H9 (cell line): ENCODE measurements around the gene PKN3. TPM values are rescaled to one million over a fixed set of nuclear protein-coding genes. Genes with fewer than 3 reads are reported as not detected.
A peak's percentile ranks its signal among the peaks of the same experiment; 100 is the strongest.

ENCODE experiments used
- DNase-seq: peaks from one replicate; pipeline ENCODE4 v3.0.0-alpha.2; 2017
- H2AFZ ChIP-seq: one replicate; pipeline ENCODE4 v1.6.1; 2013; ENCODE audit warnings: mild to moderate bottlenecking, low read length, control low read depth, moderate library complexity
- H2AK5ac ChIP-seq: 2 replicates; pipeline ENCODE4 v1.6.1; 2013; ENCODE audit warnings: low read length, control low read depth, mixed read lengths; ENCODE audit not compliant: insufficient read length
- H2BK120ac ChIP-seq: one replicate; pipeline ENCODE4 v1.6.1; 2013; ENCODE audit warnings: low read depth, mild to moderate bottlenecking, low read length, control low read depth, inconsistent platforms; ENCODE audit not compliant: poor library complexity, severe bottlenecking
- H2BK12ac ChIP-seq: 2 replicates; pipeline ENCODE4 v1.6.1; 2013; ENCODE audit warnings: low read length, control low read depth, mixed read lengths, low read depth; ENCODE audit not compliant: insufficient read length
- H2BK15ac ChIP-seq: 2 replicates; pipeline ENCODE4 v1.6.1; 2013; ENCODE audit warnings: low read depth, low read length, control low read depth
- H2BK20ac ChIP-seq: one replicate; pipeline ENCODE4 v1.6.1; 2013; ENCODE audit warnings: low read depth, mild to moderate bottlenecking, low read length, control low read depth, inconsistent platforms; ENCODE audit not compliant: poor library complexity, severe bottlenecking
- H2BK5ac ChIP-seq: 2 replicates; pipeline ENCODE4 v1.6.1; 2013; ENCODE audit warnings: low read length, control low read depth, mixed read lengths; ENCODE audit not compliant: insufficient read length
- H3K14ac ChIP-seq: 2 replicates; pipeline ENCODE4 v1.6.1; 2013; ENCODE audit warnings: low read length, control low read depth; ENCODE audit not compliant: insufficient read depth
- H3K18ac ChIP-seq: 2 replicates; pipeline ENCODE4 v1.6.1; 2013; ENCODE audit warnings: low read depth, mild to moderate bottlenecking, mixed read lengths, low read length, control low read depth; ENCODE audit not compliant: insufficient read length
- H3K23ac ChIP-seq: 2 replicates; pipeline ENCODE4 v1.6.1; 2013; ENCODE audit warnings: low read length, control low read depth, mixed read lengths, low read depth; ENCODE audit not compliant: insufficient read length
- H3K23me2 ChIP-seq: 2 replicates; pipeline ENCODE4 v1.6.1; 2013; ENCODE audit warnings: low read depth, mild to moderate bottlenecking, mixed read lengths, low read length, control low read depth; ENCODE audit not compliant: insufficient read length, poor library complexity, severe bottlenecking
- H3K27ac ChIP-seq: 2 replicates; pipeline ENCODE4 v1.5.1; 2013; ENCODE audit warnings: low read length, control low read depth, mixed read lengths, low read depth; ENCODE audit not compliant: insufficient read length
- H3K27me3 ChIP-seq: 2 replicates; pipeline ENCODE4 v1.6.1; 2013; ENCODE audit warnings: low read length, control low read depth, inconsistent platforms; ENCODE audit not compliant: insufficient read depth
- H3K4ac ChIP-seq: 2 replicates; pipeline ENCODE4 v1.6.1; 2013; ENCODE audit warnings: low read depth, mild to moderate bottlenecking, control low read depth, inconsistent platforms, low read length, moderate library complexity
- H3K4me1 ChIP-seq: 2 replicates; pipeline ENCODE4 v1.6.1; 2013; ENCODE audit warnings: low read length, control low read depth, inconsistent platforms; ENCODE audit not compliant: insufficient read depth
- H3K4me2 ChIP-seq: 2 replicates; pipeline ENCODE4 v1.6.1; 2013; ENCODE audit warnings: low read length, control low read depth, mixed read lengths; ENCODE audit not compliant: insufficient read length, insufficient read depth
- H3K56ac ChIP-seq: 2 replicates; pipeline ENCODE4 v1.6.1; 2013; ENCODE audit warnings: low read depth, mild to moderate bottlenecking, mixed read lengths, low read length, control low read depth; ENCODE audit not compliant: insufficient read length
- H3K79me1 ChIP-seq: 2 replicates; pipeline ENCODE4 v1.6.1; 2013; ENCODE audit warnings: low read depth, mild to moderate bottlenecking, moderate library complexity, low read length, control low read depth, inconsistent platforms; ENCODE audit not compliant: insufficient read depth, poor library complexity, severe bottlenecking
- H3K79me2 ChIP-seq: 2 replicates; pipeline ENCODE4 v1.6.1; 2013; ENCODE audit warnings: low read length, control low read depth, inconsistent platforms; ENCODE audit not compliant: insufficient read depth
- H3K9ac ChIP-seq: 2 replicates; pipeline ENCODE4 v1.6.1; 2013; ENCODE audit warnings: low read length, control low read depth, mixed read lengths; ENCODE audit not compliant: insufficient read length; ENCODE audit errors: extremely low read depth
- H3K9me3 ChIP-seq: one replicate; pipeline ENCODE4 v1.6.1; 2013; ENCODE audit warnings: low read depth, low read length, inconsistent platforms; ENCODE audit not compliant: control insufficient read depth
- H3T11ph ChIP-seq: one replicate; pipeline ENCODE4 v1.6.1; 2013; ENCODE audit warnings: mild to moderate bottlenecking, low read length, control low read depth, inconsistent platforms
- H4K20me1 ChIP-seq: one replicate; pipeline ENCODE4 v1.6.1; 2013; ENCODE audit not compliant: control insufficient read depth, insufficient read length, insufficient read depth
- H4K5ac ChIP-seq: 2 replicates; pipeline ENCODE4 v1.6.1; 2013; ENCODE audit warnings: low read depth, mild to moderate bottlenecking, mixed read lengths, low read length, control low read depth; ENCODE audit not compliant: insufficient read length
- H4K8ac ChIP-seq: replicated peaks from 2 replicates; pipeline ENCODE4 v1.6.1; 2013; ENCODE audit warnings: low read length, control low read depth, mixed read lengths, low read depth; ENCODE audit not compliant: insufficient read length
- H4K91ac ChIP-seq: 2 replicates; pipeline ENCODE4 v1.6.1; 2013; ENCODE audit warnings: low read depth, mild to moderate bottlenecking, moderate library complexity, mixed read lengths, low read length, control low read depth; ENCODE audit not compliant: insufficient read length
- H3K27ac Mint-ChIP-seq, 3 experiments: 2 replicates in 2 of 3; 3 replicates in 1 of 3; pipeline ENCODE4 v1.8.0; 2020 to 2021; ENCODE audit warnings: mixed read lengths in 3 of 3, mild to moderate bottlenecking in 1 of 3, moderate library complexity in 1 of 3
- H3K27me3 Mint-ChIP-seq: 2 replicates; pipeline ENCODE4 v1.8.0; 2021; ENCODE audit warnings: low read depth, mild to moderate bottlenecking, moderate library complexity, mixed read lengths
- H3K36me3 Mint-ChIP-seq, 3 experiments: 2 replicates in 2 of 3; 3 replicates in 1 of 3; pipeline ENCODE4 v1.8.0; 2020 to 2021; ENCODE audit warnings: low read depth in 3 of 3, mixed read lengths in 3 of 3; ENCODE audit not compliant: insufficient read depth in 1 of 3
- H3K4me1 Mint-ChIP-seq, 2 experiments: 2 replicates each; pipeline ENCODE4 v1.8.0; 2020; ENCODE audit warnings: mixed read lengths in 2 of 2
- H3K4me3 Mint-ChIP-seq, 2 experiments: 2 replicates in 1 of 2; 3 replicates in 1 of 2; pipeline ENCODE4 v1.8.0; 2020 to 2021; ENCODE audit warnings: mild to moderate bottlenecking in 2 of 2, mixed read lengths in 2 of 2, moderate library complexity in 1 of 2
- H3K9me3 Mint-ChIP-seq, 2 experiments: 2 replicates in 1 of 2; 3 replicates in 1 of 2; pipeline ENCODE4 v1.8.0; 2020; ENCODE audit warnings: mild to moderate bottlenecking in 2 of 2, mixed read lengths in 2 of 2, moderate library complexity in 1 of 2
- WGBS: extraction: QIAGEN DNeasy Blood & Tissue Kit; methylation state at CpG from one replicate; pipeline ENCODE4 v1.1.7; 2013; ENCODE audit warnings: missing lambda C conversion rate, low lambda C conversion rate, mixed read lengths; ENCODE audit not compliant: insufficient read length; ENCODE audit errors: extremely low coverage; 5-methylcytosine and 5-hydroxymethylcytosine counted together
- total RNA-seq: library from RNA; stranded (reverse); gene quantifications from 2 replicates; pipeline ENCODE4 v1.2.1, GENCODE V29; 2021
- TF ChIP-seq, protein P1 (sequence below): fragments of 200-600 bp; sonication (generic); conservative IDR thresholded peaks from 3 replicates; pipeline ENCODE4 v1.8.0; 2021; ENCODE audit warnings: antibody characterized with exemption, mild to moderate bottlenecking

PKN3 gene
- total RNA-seq, 1 experiment from 2014 or later = 25.0 TPM

DNA sequence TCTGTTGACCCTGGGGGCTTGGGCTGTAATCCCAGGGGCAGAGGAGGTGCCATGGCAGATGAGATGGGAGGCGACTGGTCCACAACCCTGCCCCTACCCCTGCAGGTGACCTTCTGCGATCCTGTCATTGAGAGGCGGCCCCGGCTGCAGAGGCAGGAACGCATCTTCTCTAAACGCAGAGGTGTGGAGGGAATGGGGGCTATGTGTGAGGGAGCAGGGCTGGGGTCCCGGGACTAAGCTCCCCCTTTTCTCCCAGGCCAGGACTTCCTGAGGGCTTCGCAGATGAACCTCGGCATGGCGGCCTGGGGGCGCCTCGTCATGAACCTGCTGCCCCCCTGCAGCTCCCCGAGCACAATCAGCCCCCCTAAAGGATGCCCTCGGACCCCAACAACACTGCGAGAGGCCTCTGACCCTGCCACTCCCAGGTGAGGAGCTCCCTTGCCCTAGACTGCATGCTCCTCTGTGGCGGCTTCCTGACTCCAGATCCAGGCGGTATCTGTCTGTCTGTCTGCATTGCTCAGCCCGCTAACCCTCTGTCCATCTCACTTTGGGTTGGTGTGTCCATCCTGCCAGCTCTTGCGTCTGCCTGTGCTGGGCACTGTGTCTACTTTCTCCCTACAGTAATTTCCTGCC lies 11.8 kb downstream of the PKN3 start:
- Histone ChIP-seq H3K4me2 (no peak overlapping the region), H3T11ph (no peak overlapping the region), H2BK15ac (no peak overlapping the region), H3K79me2 (no peaks in the 10 kb centered on the region), H2BK120ac (no peak overlapping the region), H2BK20ac (no peak overlapping the region), H4K8ac (no peak overlapping the region), H3K27me3 (no peaks in the 10 kb centered on the region), H3K4ac (no peak overlapping the region), H3K18ac (no peak overlapping the region), H3K23me2 (no peaks in the 10 kb centered on the region), H2BK5ac (no peak overlapping the region), H2AK5ac (no peak overlapping the region), H3K27ac (no peak overlapping the region), H2BK12ac (no peak overlapping the region), H3K9ac (no peak overlapping the region), H3K4me1 (no peaks in the 10 kb centered on the region), H2AFZ (no peak overlapping the region), H3K23ac (no peak overlapping the region), H3K14ac (no peak overlapping the region), H3K79me1 (no peaks in the 10 kb centered on the region), H3K56ac (no peak overlapping the region), H4K91ac (no peak overlapping the region), H3K9me3 (no peaks in the 10 kb centered on the region), H4K20me1 (no peaks in the 10 kb centered on the region), H4K5ac (no peak overlapping the region)
- DNase-seq = peak; percentile 18
- Mint-ChIP-seq H3K4me1 (no peaks in the 10 kb centered on the region), H3K4me3 (no peak overlapping the region), H3K27ac (no peak overlapping the region; a peak in 1 of 7 replicates), H3K36me3 (peaks cover 8 to 34% (median 21%) of the 10 kb centered on the region in 3 experiments; a peak in 6 of 7 replicates), H3K9me3 (no peaks in the 10 kb centered on the region), H3K27me3 (no peaks in the 10 kb centered on the region)
- TF ChIP-seq, protein P1, sequence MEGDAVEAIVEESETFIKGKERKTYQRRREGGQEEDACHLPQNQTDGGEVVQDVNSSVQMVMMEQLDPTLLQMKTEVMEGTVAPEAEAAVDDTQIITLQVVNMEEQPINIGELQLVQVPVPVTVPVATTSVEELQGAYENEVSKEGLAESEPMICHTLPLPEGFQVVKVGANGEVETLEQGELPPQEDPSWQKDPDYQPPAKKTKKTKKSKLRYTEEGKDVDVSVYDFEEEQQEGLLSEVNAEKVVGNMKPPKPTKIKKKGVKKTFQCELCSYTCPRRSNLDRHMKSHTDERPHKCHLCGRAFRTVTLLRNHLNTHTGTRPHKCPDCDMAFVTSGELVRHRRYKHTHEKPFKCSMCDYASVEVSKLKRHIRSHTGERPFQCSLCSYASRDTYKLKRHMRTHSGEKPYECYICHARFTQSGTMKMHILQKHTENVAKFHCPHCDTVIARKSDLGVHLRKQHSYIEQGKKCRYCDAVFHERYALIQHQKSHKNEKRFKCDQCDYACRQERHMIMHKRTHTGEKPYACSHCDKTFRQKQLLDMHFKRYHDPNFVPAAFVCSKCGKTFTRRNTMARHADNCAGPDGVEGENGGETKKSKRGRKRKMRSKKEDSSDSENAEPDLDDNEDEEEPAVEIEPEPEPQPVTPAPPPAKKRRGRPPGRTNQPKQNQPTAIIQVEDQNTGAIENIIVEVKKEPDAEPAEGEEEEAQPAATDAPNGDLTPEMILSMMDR = no peak
- WGBS = no CpG with 5 or more reads among the region's 19 CpGs
